HepG2 (cell line): ENCODE results near the gene U2AF2. TPM values are rescaled to one million over a fixed set of nuclear protein-coding genes. Genes with fewer than 3 reads are reported as not detected.

ENCODE experiments used
- BCLAF1 ChIP-seq: fragments of 450-650 bp; IDR thresholded peaks from 2 replicates; pipeline ENCODE4 v1.6.1; 2017; ENCODE audit warnings: mild to moderate bottlenecking
- ESRRA ChIP-seq: sonication (generic); formaldehyde crosslinking; IDR thresholded peaks from 2 replicates; pipeline ENCODE4 v1.5.1; 2020; ENCODE audit warnings: mild to moderate bottlenecking, low read depth, missing genetic modification reagents
- GABPA ChIP-seq, 2 experiments: IDR thresholded peaks; 2 replicates each; pipeline ENCODE4 v1.6.1; 2011 to 2016; ENCODE audit warnings: low read depth in 2 of 2, low read length in 1 of 2, missing biosample characterization in 1 of 2, missing genetic modification characterization in 1 of 2
- HNRNPK ChIP-seq: fragments of 200-400 bp; formaldehyde crosslinking; IDR thresholded peaks from 2 replicates; pipeline ENCODE4 v1.6.1; 2018; ENCODE audit warnings: low read length, low read depth, moderate library complexity, mild to moderate bottlenecking; ENCODE audit not compliant: poor library complexity, severe bottlenecking
- IRF2 ChIP-seq: IDR thresholded peaks from 2 replicates; pipeline ENCODE4 v1.6.1; 2018; ENCODE audit warnings: missing genetic modification reagents, missing compliant biosample characterization
- MZF1 ChIP-seq: sonication (generic); formaldehyde crosslinking; IDR thresholded peaks from 2 replicates; pipeline ENCODE4 v1.8.1; 2023; ENCODE audit warnings: mild to moderate bottlenecking, missing genetic modification reagents, borderline replicate concordance
- NR2F6 ChIP-seq, 2 experiments: IDR thresholded peaks; 2 replicates each; pipeline ENCODE4 v1.6.1; 2016; ENCODE audit warnings: antibody characterized with exemption in 1 of 2, mild to moderate bottlenecking in 1 of 2
- POLR2A ChIP-seq, 2 experiments: IDR thresholded peaks; 2 replicates each; pipeline ENCODE4 v1.6.1; 2011; ENCODE audit warnings: low read depth in 2 of 2, low read length in 2 of 2, mild to moderate bottlenecking in 1 of 2, moderate library complexity in 1 of 2; ENCODE audit not compliant: insufficient read depth in 1 of 2
- RBFOX2 ChIP-seq: fragments of 200-400 bp; formaldehyde crosslinking; IDR thresholded peaks from 2 replicates; pipeline ENCODE4 v1.6.1; 2017; ENCODE audit warnings: low read depth, mild to moderate bottlenecking, low read length
- TBX2 ChIP-seq: sonication (generic); formaldehyde crosslinking; IDR thresholded peaks from 2 replicates; pipeline ENCODE4 v1.5.0; 2020; ENCODE audit warnings: missing genetic modification reagents, mild to moderate bottlenecking, borderline replicate concordance
- ZBTB21 ChIP-seq: sonication (generic); formaldehyde crosslinking; IDR thresholded peaks from 2 replicates; pipeline ENCODE4 v1.4.0; 2020; ENCODE audit warnings: missing genetic modification reagents
- ZMYM3 ChIP-seq: sonication (generic); formaldehyde crosslinking; IDR thresholded peaks from 2 replicates; pipeline ENCODE4 v1.5.1; 2020; ENCODE audit warnings: mild to moderate bottlenecking, missing genetic modification reagents
- ZNF317 ChIP-seq: sonication (generic); formaldehyde crosslinking; IDR thresholded peaks from 2 replicates; pipeline ENCODE4 v1.5.0; 2020; ENCODE audit warnings: mild to moderate bottlenecking, missing genetic modification reagents
- ZNF326 ChIP-seq: sonication (generic); formaldehyde crosslinking; IDR thresholded peaks from 2 replicates; pipeline ENCODE4 v1.4.0; 2020; ENCODE audit warnings: missing genetic modification reagents, borderline replicate concordance
- ZNF629 ChIP-seq: sonication (generic); formaldehyde crosslinking; conservative IDR thresholded peaks from 2 replicates; pipeline ENCODE4 v1.5.0; 2020; ENCODE audit warnings: missing genetic modification reagents
- ZNF883 ChIP-seq: sonication (generic); formaldehyde crosslinking; IDR thresholded peaks from 2 replicates; pipeline ENCODE4 v1.5.1; 2020; ENCODE audit warnings: mild to moderate bottlenecking, missing genetic modification reagents; ENCODE audit errors: not compliant biosample characterization
- polyA plus RNA-seq, 8 experiments: library from polyadenylated mRNA; depleted of rRNA in 3 of 8; stranded (reverse) in 7 of 8; unstranded in 1 of 8; fragments of >200 nt; fragmentation: Illumina TruSeq in 4 of 8; extraction: Trizol in 4 of 8; gene quantifications; 2 replicates each; pipeline versions ENCODE4 v1.2.1 to v1.2.3, GENCODE V29; 2011 to 2016; ENCODE audit warnings: low read depth in 4 of 8, missing spikeins in 1 of 8, mixed read lengths in 1 of 8; ENCODE audit not compliant: insufficient read depth in 1 of 8
- total RNA-seq, 5 experiments: library from RNA; depleted of rRNA; stranded (reverse); fragments of >200 nt; fragmentation: Illumina TruSeq; extraction: Trizol; gene quantifications; 2 replicates each; pipeline ENCODE4 v1.2.3, GENCODE V29; 2016; ENCODE audit warnings: low read depth in 1 of 5

U2AF2 gene
- total and polyA plus RNA-seq, 2 of the 13 experiments (the other 11 are each of a cell fraction or from before 2014, with no cell fraction given) = 84.3 to 124 TPM

DNA sequence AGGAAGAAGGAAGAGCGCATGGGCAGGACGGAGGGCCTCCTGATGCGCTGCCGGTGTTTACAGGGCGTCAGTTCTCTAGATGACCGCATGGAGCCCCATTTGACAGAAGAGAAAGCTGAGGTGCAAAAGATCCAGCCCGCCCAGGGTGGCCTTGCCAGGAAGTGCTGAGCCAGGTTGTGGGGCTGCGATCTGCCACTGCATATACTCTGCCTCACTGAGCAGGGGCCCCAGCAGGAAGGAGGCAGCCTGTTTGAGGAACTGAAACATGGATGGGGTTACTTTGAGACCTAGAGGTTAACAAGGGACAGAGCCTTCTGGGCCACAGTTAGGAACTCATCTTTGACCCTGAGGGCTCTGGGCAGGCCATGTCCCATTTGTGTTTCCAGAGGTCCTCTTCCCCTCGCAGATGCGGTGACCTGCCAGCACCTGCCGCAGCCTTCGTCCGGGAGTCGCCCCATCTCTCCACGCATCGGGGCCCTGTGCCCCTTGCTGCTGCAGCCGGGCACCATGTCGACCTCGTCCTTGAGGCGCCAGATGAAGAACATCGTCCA is 23.4 kb downstream of the U2AF2 start (continued):
- TF ChIP-seq BCLAF1 (no peak), ZNF883 (CRISPR knock-in tag) (no peak), MZF1 (no peak), ZNF317 (CRISPR knock-in tag) (no peak), RBFOX2 (peak; percentile 26; the same call in 1 of the 2 replicates), ZNF629 (peak; percentile 52), HNRNPK (no peak), ESRRA (CRISPR knock-in tag) (0 out of 2 replicates have a peak, but pooled peaks have one; percentile 12), TBX2 (CRISPR knock-in tag) (no peak), ZBTB21 (no peak), POLR2A (IDR thresholded peaks at IDR 0.05; ENCODE audit: insufficient read depth in 1 of 2, low read depth in 2 of 2, low read length in 2 of 2) (0 out of 4 replicates have a peak, but pooled peaks of 1 of the 2 experiments have one; percentile 16), ZMYM3 (CRISPR knock-in tag) (0 out of 2 replicates have a peak, but pooled peaks have one; percentile 44), GABPA (IDR thresholded peaks at IDR 0.05; ENCODE audit: low read depth, low read length) (0 out of 2 replicates have a peak, but pooled peaks have one; percentile 13), GABPA (CRISPR knock-in tag; IDR thresholded peaks at IDR 0.05; ENCODE audit: low read depth) (no peak), IRF2 (CRISPR knock-in tag) (no peak), NR2F6 (IDR thresholded peaks at IDR 0.05) (no peak), NR2F6 (CRISPR knock-in tag; IDR thresholded peaks at IDR 0.05) (no peak), ZNF326 (CRISPR knock-in tag) (no peak)
